SK-N-MC (cell line): ENCODE results near the gene MVK.

Source experiments
- EZH2 ChIP-seq: fragments of 200-600 bp; sonication (generic); IDR thresholded peaks from one replicate; pipeline ENCODE4 v1.6.1; 2017; ENCODE audit warnings: antibody characterized with exemption
- FOXP2 ChIP-seq: optimal IDR thresholded peaks from 2 replicates; pipeline ENCODE3; 2011; ENCODE audit warnings: mild to moderate bottlenecking, moderate library complexity; ENCODE audit not compliant: insufficient read depth; ENCODE audit errors: extremely low read length, control extremely low read depth
- POLR2AphosphoS5 ChIP-seq: IDR thresholded peaks from 2 replicates; pipeline ENCODE4 v1.6.1; 2012; ENCODE audit warnings: mild to moderate bottlenecking, low read depth, low read length, borderline replicate concordance

GRCh38 chr12:109542876-109543275, 30.7 kb upstream of the MVK start:
- TF ChIP-seq POLR2AphosphoS5, result no peak
- no peak for TF ChIP-seq EZH2
- no peak for TF ChIP-seq FOXP2
